Stimulated activated CD4-positive, alpha-beta T cell treated with anti-CD3 and anti-CD28 coated beads, Interleukin-4, amount 100 ng/mL, for 24 hours (primary cell): ENCODE results near the gene STMP1.

ENCODE experiments used
- DNase-seq: peaks from one replicate; pipeline ENCODE4 v3.0.0-alpha.2; 2020

The STMP1 gene

DNA sequence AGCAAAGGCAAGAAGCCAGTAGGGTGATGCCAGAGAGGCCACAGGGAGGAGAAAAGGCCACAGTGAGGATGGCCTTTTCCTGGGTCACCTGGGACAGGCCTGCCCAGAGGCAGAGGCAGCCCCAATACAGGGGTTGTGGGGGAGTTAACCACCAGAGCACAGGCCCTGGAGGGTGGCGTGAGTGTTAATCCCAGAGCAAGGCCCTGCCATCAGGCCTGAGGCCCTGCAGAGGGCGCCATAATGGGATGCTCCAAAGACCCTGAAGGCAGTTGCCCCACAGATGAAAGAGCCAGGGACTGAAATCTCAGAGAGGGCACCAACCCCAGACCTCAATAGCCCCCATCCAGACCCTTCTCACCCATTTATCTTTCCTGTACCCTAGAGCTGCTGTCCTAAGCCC lies 41.8 kb downstream of the STMP1 start:
- no peak for DNase-seq

DNA sequence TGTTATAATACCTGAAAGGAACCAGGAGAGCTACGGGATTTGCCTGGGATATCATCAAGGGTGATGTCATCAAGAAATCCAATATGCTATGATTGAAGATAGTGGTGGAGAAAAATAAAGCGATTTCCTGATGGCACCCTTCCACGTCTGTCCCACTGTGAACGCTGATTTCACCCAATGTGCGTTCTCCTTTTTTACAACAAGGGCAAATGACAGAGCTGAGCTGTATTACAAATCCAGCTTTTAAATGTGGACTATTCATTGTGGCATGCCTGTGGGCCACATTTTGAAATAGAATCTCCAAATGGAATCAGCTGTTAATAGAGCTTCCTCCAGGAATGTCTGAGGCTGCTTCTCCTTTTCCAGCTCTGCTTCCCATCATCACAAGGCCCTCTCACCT lies 42.4 kb downstream of the STMP1 start:
- DNase-seq = no peak

DNA sequence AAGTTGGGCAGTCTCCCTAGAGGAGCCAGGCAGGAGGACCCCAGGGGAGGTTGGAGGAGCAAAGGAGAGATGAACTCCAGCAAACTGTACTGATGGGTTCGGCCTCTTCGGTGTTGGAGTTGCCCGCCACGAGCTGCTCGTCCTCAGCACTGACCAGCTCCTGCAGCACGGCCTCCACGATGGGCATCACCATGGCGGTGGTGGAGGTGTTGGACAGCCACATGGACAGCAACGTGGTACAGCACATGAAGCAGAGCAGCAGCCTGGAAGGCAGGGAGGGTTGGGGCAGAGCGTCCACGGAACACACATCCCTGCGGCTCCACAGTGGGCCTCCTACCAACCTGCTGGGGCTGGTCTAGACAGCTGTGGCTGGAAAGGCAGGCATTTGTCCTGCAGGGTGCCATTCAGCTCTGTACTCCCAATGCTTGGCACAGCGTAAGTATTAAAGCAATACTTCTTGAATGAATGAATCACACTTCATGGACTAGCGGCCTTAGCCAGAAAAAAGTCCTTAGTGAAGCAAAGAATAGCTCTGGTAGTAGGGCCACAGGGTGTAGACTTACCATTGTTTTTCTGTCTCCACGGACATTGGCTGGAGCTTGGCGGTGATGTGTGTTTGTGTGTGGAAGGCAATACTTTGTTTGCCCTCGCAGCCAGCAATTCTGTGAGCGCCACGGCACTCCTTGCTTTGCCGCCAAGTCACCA lies 43.9 kb downstream of the STMP1 start:
- no peak for DNase-seq

DNA sequence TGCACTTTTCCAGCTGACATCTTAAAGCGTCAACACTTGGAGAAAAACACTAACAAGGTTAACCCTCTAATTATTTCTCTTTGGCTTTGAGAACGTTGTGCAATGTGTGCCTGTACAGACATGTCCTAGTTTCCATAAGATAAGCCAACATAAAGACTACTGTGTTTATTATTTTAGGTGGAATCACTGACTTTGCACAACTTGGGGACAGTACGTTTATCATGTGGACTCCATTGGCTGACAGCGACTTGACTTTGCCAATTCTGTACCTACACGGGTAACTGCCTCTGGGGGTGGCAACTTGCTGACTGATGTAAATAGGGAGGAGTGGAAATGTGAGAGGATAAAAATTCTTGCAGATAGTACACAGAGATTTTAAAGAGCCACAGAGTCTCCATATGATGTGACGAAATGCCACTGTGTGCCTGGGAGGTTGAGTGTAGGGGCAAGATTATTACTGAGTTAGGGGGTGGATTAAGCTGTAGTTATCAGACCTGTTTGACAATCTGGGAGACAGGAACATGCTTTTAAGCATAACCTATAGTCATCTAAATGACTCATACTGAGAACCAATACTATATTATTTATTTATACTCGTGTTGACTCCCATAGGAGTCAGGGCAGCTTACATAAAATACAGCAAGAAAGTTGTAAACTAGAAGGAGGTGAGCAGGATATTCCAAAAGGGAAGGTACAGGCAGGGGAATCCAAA lies 44.7 kb downstream of the STMP1 start:
- DNase-seq = no peak

DNA sequence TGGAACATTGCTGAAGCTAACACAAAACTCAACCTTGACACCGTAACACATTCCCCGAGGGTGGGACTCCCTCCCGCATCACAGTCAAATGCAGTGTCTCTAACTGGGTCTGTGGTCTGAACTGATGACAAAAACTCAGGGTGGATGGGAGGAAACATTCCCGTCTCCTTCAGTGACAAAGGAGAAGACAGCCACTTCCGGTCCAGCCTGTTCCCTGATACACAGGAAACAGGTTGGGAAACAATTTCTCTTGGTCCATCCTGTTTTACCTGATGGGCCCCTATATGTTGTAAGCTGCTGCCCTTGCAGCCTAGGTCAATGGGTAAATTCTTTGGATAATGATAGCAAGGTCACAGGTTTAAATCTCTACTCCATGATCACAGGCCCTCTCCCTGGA lies 45.3 kb downstream of the STMP1 start:
- no peak for DNase-seq

DNA sequence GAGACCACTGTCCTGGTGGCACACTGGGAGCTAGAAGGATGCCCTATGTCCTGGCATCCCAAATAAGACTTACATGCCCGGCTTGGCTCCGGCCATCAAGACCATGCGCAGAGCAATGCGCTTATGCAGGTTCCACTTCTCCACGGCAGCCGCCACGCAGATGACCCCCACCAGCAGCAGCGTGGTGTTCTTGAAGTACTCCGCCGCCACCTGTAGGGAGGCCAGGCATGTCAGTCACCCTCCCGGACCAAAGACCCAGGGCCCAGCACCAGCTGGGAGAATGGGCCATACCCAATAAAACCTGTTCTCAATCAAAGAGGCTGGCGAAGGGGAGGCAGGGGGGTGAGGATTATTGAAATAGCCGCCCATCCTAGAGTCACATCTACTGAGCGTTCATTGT lies 45.7 kb downstream of the STMP1 start:
- no peak for DNase-seq

DNA sequence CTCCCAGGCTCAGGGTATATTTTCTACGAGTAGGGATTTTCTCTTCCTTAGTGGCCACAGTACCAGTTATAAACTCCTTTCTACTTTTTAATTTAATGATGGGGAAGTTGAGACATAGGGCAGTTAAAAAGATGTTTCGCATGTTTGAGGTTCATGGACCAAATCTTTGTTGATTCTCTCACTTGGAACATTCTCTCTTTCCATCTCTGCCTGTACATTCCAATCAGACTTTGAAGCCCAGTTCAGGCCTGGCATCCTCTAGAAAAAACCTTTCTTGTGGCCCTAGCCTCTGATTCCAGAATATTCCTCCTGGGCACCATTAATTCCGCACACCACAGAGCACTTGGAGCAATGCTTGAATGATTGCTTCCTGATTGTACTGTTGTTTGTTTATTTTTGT lies 47.2 kb downstream of the STMP1 start:
- DNase-seq = no peak

DNA sequence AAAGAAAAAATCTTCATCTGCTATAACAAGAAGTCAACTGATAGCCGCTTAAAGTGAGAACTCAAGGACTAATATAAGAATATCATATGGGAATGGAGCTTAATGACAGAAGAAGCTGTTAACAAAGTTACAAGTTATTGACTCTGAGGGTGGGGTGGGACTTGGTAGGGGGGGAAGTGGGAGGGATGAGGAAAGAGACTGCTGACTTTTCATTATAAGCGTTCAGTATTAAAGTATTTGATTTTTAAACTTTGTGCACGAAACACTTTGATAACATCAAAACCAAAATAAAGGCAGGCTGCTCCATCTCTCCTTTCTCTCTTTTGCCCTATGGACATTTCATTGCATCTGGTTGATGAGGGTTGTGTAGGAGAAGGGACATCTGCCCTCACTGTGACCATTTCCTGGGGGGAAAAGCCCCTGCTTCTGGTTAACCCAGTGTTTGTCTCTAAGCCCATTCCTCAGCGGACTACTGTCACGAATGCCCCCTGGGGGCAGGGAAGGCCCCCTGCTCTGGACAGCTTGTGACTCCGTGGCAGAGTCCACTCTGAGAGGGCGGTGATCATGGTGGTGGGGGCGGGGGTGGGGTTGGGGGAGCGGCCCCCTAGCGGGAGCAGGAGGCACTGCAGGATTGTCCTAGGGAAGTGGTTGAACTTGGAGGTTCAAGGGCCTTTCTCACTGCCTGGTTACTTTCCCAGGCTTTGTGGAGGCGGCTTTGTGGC lies 48.3 kb downstream of the STMP1 start:
- DNase-seq = no peak

DNA sequence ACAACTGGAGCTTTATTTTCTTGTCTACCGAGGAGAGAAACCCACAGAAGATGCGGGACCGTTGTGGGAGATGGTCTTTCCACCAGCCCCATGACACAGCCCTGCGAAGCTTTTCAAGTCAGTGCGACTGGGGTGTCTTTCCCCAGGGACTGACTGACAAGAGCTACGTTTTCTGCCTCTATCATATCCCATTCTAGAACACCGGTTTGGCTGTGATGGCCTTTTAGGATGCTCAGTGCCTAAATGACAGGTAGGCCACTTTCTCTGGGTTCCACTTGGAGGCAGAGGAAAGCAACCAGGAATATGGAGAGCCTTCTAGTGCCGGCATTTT lies 48.8 kb downstream of the STMP1 start:
- no peak for DNase-seq

DNA sequence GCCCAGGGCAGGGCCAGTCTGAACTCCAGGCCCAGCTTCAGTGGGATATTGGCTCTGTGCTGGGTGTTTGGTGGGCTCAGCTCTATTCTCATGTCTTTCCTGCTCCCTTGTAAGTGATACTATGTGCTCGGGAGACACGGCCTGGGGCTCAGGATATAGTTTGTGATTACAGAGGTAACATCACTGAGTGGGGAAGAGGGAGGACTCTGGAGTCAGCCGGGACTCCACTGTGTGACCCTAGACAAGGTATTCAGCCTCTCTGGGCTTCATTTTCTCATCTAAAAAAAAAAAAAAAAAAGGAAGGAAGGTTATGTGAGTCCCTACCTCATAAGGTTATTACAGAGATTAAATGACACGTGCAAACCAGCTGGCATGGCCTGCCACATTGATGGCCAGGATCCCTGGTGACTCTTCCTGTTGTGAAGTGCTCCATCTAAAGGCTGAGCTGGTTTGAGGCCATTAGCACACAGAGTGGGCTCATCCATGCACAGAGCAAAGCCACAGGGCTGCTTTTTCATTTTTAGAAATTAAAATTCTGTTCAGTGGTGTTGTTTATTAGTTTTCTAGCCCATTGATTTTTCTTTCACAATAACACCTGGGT lies 50.0 kb downstream of the STMP1 start:
- no peak for DNase-seq

DNA sequence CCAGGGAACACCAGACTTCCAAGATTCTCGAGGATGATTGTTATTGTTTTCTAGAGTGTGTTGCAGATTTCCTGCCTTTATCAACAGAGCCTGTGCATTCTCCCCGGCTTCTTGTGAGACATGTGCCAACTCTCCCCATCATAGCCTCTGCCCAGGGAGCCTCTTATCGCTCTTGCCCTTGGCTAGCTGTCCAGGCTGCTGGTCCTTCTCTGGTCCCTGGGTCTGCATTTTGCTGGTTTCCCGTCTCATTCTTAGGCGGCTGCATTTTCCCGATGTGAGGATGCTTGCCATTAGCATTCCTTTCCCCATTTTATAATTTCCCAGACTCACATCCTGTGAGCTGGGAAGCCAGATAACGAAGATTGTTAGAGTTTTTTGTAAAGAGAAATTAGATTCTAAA lies 50.5 kb downstream of the STMP1 start:
- no peak for DNase-seq

DNA sequence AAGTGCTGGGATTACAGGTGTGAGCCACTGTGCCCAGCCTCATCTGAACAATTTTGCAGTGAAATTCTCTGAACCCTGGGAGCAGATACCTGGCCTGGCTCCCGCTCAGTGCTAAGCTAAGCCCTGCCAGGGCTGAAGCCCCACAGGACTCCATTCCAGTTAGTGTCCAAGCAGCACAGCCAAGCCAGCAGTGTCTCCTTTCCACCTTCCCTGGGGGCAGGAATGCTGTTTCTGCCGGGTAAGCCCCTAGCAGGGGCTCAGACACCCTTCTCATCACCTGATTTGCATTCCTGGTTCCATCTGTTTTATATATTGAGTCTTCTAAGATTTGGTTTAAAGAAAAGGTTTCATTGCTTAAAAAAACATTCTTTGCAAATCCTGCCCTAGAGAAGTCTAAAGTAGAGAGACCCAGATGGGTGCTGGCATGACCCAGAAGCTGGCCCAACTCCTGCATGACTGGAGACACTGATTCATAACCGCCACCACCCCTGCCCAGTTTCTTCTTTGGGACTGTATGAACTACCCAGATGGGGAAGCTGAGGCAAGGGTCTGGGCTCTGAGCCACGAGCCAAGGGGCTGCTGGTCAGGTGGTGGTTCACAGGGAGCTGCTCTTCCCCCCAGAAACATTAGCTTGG lies 51.6 kb downstream of the STMP1 start:
- no peak for DNase-seq

DNA sequence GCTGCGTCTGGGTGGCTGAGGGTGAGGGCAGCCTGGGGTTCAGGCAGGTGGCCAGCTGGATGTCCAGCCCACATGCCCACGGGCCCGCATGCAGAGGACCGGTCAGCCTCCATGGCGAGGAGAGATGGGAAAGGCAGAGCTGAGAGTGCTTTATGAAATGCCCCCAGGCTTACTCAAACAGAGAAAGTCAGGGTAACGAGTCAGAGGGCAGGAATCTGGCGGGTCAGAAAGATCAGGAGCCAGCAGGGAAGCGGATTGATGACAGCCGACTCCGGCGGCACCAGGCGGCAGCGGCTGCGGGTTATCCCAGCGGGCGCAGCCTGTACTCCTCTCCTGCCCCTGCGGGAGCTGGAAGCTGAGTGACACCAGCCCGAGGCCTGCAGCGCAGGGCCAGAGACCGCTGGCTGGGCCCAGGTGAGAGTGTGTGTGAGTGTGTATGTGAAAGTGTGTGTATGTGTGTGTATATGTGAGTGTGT lies 52.3 kb downstream of the STMP1 start:
- no peak for DNase-seq

DNA sequence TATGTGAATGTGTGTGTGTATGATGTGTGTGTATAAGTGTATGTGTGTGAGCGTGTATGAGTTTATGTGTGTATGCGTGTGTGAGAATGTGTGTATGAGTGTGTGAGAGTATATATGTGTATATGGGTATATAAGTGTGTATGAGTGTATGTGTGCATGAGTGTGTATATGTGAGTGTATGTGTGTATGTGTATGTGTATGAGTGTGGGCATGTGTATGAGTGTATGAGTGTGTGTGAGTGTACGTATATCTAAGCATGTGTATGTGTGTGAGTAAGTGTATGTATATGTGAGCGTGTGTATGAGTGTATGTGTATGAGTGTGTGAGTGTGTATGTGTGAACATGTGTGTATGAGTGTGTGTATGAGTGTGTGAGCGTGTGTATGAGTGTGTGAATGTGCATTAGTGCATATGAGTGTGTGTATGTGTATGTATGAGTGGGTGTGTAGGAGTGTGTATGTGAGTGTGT lies 52.8 kb downstream of the STMP1 start:
- DNase-seq = no peak

DNA sequence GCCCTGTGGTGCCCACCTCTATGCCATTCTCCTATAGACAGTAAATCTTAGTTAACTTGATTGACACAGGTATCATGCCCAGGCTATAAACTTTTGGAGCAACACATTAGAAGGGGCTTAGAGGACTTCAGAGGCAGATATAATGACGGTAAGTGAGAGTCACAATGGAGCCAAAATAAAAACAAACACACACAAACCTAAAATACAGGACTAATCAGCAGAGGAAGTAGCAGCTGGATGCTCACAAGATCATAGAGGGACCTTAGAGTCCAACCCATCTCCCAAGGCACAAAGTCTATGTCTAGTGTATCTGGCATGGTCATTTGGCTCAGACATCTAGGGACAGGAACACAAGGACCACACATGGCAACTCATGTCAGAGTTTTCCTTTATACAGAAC lies 53.4 kb downstream of the STMP1 start:
- no peak for DNase-seq

DNA sequence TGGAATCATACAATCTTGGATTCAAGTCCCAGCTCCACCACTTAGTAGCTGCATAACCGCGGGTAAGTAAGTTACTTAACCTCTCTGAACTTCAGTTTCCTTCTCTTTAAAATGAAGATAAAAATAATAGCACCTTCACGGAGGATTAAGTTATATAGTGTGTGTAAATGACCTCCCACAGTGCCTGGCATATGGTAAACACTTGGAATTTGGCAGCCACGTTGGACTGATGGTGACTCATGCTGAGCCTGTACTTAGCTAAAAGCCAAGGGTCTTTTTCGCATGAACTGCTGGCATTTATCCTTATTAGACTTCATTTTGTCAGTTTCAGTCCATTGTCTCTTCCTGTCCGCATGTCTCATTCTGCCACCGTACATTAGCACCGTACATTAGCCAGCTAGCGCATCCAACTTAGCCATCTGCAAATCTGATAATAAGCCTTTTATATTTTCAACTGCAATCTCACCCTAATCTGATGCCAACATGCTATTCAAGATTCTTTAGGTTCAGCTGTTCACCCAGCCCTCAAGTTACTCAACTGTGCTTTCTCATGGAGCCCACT lies 54.4 kb downstream of the STMP1 start:
- DNase-seq = no peak

DNA sequence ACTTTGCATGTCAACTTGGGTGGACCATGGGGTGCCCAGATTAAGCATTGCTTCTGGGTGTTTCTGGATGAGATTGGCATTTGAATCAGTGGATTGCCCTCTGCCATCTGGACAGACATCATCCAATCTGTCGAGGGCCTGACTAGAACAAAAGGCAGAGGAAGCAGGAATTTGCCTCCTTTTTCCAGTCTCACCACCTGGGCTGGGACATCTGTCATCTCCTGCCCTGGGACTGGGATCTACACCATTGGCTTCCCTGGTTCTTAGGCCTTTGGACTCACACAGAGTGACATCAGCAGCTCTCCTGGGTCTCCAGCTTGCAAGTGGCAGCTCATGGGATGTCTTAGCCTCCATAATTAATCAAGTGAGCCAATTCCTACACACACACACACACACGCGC lies 55.4 kb downstream of the STMP1 start:
- no peak for DNase-seq

DNA sequence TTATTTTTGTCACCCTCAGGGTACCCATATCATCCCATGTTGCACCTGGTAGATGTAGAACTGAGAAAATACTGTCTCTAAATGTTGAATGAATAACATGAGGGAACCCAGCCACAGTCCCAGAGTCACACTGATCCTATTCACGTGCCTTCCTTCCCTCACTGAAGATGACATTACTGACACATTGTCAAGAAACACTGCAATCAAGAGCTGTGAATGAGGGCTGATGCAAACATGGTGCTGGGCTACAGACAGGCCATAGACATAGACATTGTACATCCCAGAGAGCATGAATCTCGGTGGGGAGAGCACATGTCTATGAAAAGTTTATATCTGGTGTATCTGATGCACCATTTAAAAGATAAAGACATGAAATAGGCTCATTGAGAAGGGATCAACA lies 55.9 kb downstream of the STMP1 start:
- DNase-seq = no peak

DNA sequence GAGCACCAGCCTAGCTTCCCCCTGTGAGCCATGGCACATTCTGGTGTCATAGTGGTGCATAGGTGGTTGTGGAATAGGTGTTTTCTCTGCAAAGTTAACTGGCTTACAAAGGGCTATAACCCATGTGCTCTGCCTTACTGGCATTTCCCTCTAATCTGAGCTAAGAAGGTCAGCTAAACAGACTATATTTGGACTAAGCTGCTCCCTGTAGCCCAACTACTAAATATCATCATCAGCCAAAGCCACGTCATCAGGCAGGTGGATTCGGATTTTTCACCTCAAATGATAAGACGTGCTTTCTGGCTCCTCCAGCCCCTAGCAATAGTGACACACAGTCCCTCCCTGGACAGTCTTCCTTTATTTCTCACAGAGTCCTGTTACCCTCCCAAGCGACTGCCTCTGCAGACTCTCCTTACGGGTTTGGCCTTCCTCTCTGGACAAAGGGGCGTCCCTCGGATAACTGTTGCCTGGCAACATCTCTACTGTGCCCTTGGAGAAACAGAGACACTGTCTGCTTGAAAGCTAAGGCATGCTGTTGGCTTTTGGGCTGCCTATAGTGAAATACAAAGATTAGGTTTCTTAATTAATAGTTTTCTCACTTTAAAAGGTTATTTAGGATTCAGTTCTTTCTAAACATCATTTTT lies 56.6 kb downstream of the STMP1 start:
- DNase-seq = no peak

DNA sequence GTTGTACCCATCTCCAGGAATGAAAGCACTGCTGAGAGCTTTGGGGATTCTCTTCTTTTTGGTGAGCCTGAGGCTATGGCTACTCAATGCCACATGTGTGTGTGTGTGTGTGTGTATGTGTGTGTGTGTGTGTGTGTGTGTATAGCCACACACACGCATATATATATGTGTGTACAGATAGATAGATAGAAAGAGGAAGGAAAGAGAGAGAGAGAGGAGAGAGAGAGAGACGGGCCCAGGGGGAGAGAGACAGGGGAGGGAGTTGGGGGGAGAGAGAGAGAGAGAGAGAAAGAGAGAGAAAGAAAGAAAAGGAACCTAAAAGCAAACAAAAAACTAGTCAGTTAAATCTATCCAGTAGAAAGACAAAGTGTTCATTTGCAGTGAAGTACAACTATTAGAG lies 57.4 kb downstream of the STMP1 start:
- DNase-seq = no peak

DNA sequence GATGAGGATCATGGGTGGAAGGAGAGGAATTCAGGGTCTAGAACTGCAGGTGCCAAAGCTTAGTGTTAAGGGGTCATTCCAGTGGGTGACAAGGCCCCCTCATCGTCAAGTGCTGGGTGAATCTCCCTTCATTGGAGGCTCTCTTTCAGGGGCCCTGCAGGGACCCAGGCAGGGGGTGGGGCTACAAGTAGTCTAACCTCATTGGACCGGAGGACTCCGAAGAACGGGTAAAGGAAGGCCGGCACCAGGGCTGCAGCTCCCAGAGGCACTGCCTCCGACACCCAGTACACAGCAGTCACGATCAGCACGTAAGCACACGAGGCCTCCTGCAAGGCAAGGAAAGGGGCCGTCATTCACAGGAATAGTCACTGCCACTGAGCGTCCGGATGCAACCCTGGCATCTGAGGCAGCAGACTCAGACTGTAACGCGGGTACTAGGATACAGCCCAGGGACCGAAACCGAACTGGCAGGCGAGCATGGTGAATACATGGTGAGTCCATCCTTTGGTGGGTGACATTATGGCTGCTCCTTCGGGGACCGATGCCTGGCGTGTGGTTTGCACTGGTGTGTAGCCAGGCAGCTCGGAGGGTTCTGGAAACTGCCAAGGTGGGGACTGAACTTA lies 59.0 kb downstream of the STMP1 start:
- no peak for DNase-seq

DNA sequence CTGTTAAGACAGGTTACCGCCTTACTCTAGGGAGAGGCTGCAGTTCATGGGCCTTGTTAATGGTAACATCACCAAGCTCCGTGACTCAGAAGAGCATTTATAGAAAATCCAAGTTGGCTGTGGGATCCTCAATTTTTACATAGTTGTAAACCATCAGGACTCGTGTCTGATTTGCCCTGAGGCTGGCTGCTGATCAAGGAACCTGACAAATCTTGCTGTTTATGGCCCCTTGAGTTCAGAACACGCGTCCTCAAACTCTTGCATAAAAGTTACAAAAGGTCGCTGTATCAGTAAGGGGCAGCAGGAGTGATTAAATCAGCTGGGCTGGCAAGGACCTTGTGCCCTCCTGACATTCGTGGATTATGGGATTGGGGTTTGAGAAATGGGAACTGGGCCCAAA lies 61.1 kb downstream of the STMP1 start:
- no peak for DNase-seq
